WI38 (cell line): Measurements from ENCODE around the gene MTX1.
"Not testable (repeated sequence)": the region's sequence is repeated elsewhere in the genome, so short reads cannot be mapped to it uniquely, and the experiment has no call there.

ENCODE experiments used
- H3K4me3 ChIP-seq: 2 replicates; pipeline ENCODE4 v1.5.1; 2011; ENCODE audit warnings: low read depth, mild to moderate bottlenecking, control low read depth, low read length
- CTCF ChIP-seq: IDR thresholded peaks from 2 replicates; pipeline ENCODE4 v1.5.1; 2012; ENCODE audit warnings: low read depth, mild to moderate bottlenecking, control low read depth, low read length

Gene MTX1

GRCh38 chr1:155207806-155208540 is 522 bp upstream of the MTX1 start, which contains the start of gene THBS3:
TSS of gene THBS3 (minus strand) at chr1:155207897. CDS start at chr1:155207876, 21 bp downstream.
- peak within 1 kb of the TSS; percentile 96 for H3K4me3 ChIP-seq
- no peak for TF ChIP-seq CTCF

GRCh38 chr1:155209312-155209721 is 822 bp downstream of the MTX1 start:
- no peak for TF ChIP-seq CTCF
- peak overlapping the region; percentile 96 for H3K4me3 ChIP-seq

- TF ChIP-seq CTCF: no peak
- H3K4me3 ChIP-seq: no peak overlapping the region
Observed at GRCh38 chr1:155210314-155211104, 2.0 kb downstream of the MTX1 start.

GRCh38 chr1:155211381-155212050 is 3.0 kb downstream of the MTX1 start:
- H3K4me3 ChIP-seq: not testable (repeated sequence)

GRCh38 chr1:155212051-155212440 is 3.6 kb downstream of the MTX1 start:
- not testable (repeated sequence) for H3K4me3 ChIP-seq

GRCh38 chr1:155214702-155215101 is 6.2 kb downstream of the MTX1 start:
- not testable (repeated sequence) for H3K4me3 ChIP-seq

GRCh38 chr1:155218854-155219591 is 10.5 kb downstream of the MTX1 start:
- H3K4me3 ChIP-seq: no peak overlapping the region
- no peak for TF ChIP-seq CTCF

GRCh38 chr1:155219592-155220031 is 11.1 kb downstream of the MTX1 start:
- no peak overlapping the region for H3K4me3 ChIP-seq
- TF ChIP-seq CTCF: no peak

GRCh38 chr1:155220211-155220965 is 11.9 kb downstream of the MTX1 start:
- not testable (repeated sequence) for H3K4me3 ChIP-seq
